Limb (tissue), 2 donors: ENCODE measurements around the gene CPSF6.

ENCODE experiments used
- DNase-seq, 2 donors: peaks; one replicate each; pipeline ENCODE4 v3.0.0-alpha.2; 2016; ENCODE audit errors: extremely low spot score in 2 of 2

The CPSF6 gene

DNA sequence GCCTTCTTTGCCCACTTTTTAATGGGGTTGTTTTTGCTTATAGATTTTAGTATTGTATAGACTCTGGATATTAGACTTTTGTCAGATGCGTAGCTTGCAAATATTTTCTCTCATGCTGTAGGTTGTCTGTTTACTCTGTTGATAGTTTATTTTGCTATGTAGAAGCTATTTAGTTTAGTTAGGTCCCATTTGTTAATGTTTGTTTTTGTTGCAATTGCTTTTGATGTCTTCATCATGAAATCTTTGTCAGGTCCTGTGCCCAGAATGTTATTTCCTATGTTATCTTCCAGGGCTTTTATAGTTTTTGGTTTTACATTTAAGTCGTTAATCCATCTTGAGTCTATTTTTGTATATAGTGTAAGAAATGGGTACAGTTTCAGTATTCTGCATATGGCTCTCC is 78.9 kb downstream of the CPSF6 start:
- no peak for DNase-seq

- no peak for DNase-seq
Observed at GRCh38 chr12:69321351-69321750, 82.0 kb downstream of the CPSF6 start.
